Activated CD4-positive, alpha-beta T cell treated with anti-CD3 and anti-CD28 coated beads, Interleukin-2, amount 10 ng/mL, durations not matched to agents 24 days and 14 days (primary cell): ENCODE data around the gene PLCH1. TPM values are rescaled to one million over a fixed set of nuclear protein-coding genes. Genes with fewer than 3 reads are reported as not detected.

Experiments
- DNase-seq: peaks from one replicate; pipeline ENCODE4 v3.0.0; 2022
- H3K27ac Mint-ChIP-seq: one replicate; pipeline ENCODE4 v1.8.0; 2022; ENCODE audit warnings: mild to moderate bottlenecking, mixed read lengths
- H3K27me3 Mint-ChIP-seq: one replicate; pipeline ENCODE4 v1.8.0; 2022; ENCODE audit warnings: mixed read lengths
- H3K36me3 Mint-ChIP-seq: one replicate; pipeline ENCODE4 v1.8.0; 2022; ENCODE audit warnings: low read depth, mild to moderate bottlenecking, mixed read lengths
- H3K4me1 Mint-ChIP-seq: one replicate; pipeline ENCODE4 v1.8.0; 2021; ENCODE audit warnings: mixed read lengths
- H3K4me3 Mint-ChIP-seq: one replicate; pipeline ENCODE4 v1.8.0; 2022; ENCODE audit warnings: mild to moderate bottlenecking, moderate library complexity, mixed read lengths
- H3K9me3 Mint-ChIP-seq: one replicate; pipeline ENCODE4 v1.8.0; 2021; ENCODE audit warnings: mixed read lengths
- intact Hi-C: fragments of 100-400 bp; cut with micrococcal nuclease; formaldehyde crosslinking; loops from one replicate; pipeline ENCODE4 v1.15.1; 2023
- total RNA-seq: library from RNA; stranded (reverse); gene quantifications from 2 replicates; pipeline ENCODE4 v1.2.3, GENCODE V29; 2022

PLCH1 gene
- total RNA-seq, 1 donor from 2014 or later = not detected

- no peaks in the 10 kb centered on the region for H3K36me3 Mint-ChIP-seq
- DNase-seq = peak; percentile 23
- intact Hi-C loops = no loop called here
- H3K27ac Mint-ChIP-seq = no peak overlapping the region
- no peaks in the 10 kb centered on the region for H3K27me3 Mint-ChIP-seq
- no peak overlapping the region for H3K4me3 Mint-ChIP-seq
- no peaks in the 10 kb centered on the region for H3K9me3 Mint-ChIP-seq
- peaks cover 9% of the 10 kb centered on the region for H3K4me1 Mint-ChIP-seq
These were observed 409.0 kb downstream of the PLCH1 start for GRCh38 chr3:155335724-155336354.

GRCh38 chr3:155334914-155335723 is 409.8 kb downstream of the PLCH1 start:
- Mint-ChIP-seq H3K4me3 (no peak overlapping the region), H3K27me3 (no peaks in the 10 kb centered on the region), H3K27ac (no peak overlapping the region), H3K4me1 (peaks cover 9% of the 10 kb centered on the region), H3K9me3 (no peaks in the 10 kb centered on the region), H3K36me3 (no peaks in the 10 kb centered on the region)
- intact Hi-C loops = no loop called here
- DNase-seq = peak; percentile 67

- DNase-seq = no peak
- H3K9me3 Mint-ChIP-seq = no peaks in the 10 kb centered on the region
- H3K27ac Mint-ChIP-seq = no peak overlapping the region
- no peaks in the 10 kb centered on the region for H3K36me3 Mint-ChIP-seq
- no peak overlapping the region for H3K4me3 Mint-ChIP-seq
- H3K27me3 Mint-ChIP-seq = peaks cover under 1% of the 10 kb centered on the region
- intact Hi-C loops = no loop called here
- H3K4me1 Mint-ChIP-seq = peaks cover 9% of the 10 kb centered on the region
These were observed 410.5 kb downstream of the PLCH1 start for GRCh38 chr3:155334215-155334913.

- H3K4me1 Mint-ChIP-seq = peaks cover 9% of the 10 kb centered on the region
- H3K27me3 Mint-ChIP-seq = peaks cover 4% of the 10 kb centered on the region
- intact Hi-C loops = no loop called here
- H3K9me3 Mint-ChIP-seq = no peaks in the 10 kb centered on the region
- H3K4me3 Mint-ChIP-seq = no peak overlapping the region
- H3K27ac Mint-ChIP-seq = no peak overlapping the region
- no peaks in the 10 kb centered on the region for H3K36me3 Mint-ChIP-seq
- DNase-seq = peak; percentile 11
These were observed 412.2 kb downstream of the PLCH1 start for GRCh38 chr3:155332716-155333115.

- Mint-ChIP-seq H3K36me3 (no peaks in the 10 kb centered on the region), H3K4me1 (peaks cover 9% of the 10 kb centered on the region), H3K27ac (no peak overlapping the region), H3K4me3 (no peak overlapping the region), H3K9me3 (no peaks in the 10 kb centered on the region), H3K27me3 (peaks cover 4% of the 10 kb centered on the region)
- no peak for DNase-seq
- intact Hi-C loops = no loop called here
These were observed 413.8 kb downstream of the PLCH1 start for GRCh38 chr3:155331078-155331477.

GRCh38 chr3:155330370-155330769 is 414.5 kb downstream of the PLCH1 start:
- Mint-ChIP-seq H3K4me3 (no peak overlapping the region), H3K27me3 (peaks cover 4% of the 10 kb centered on the region), H3K27ac (no peak overlapping the region), H3K36me3 (no peaks in the 10 kb centered on the region), H3K4me1 (peaks cover 8% of the 10 kb centered on the region), H3K9me3 (no peaks in the 10 kb centered on the region)
- intact Hi-C loops = no loop called here
- DNase-seq = peak; percentile 12

- H3K36me3 Mint-ChIP-seq = no peaks in the 10 kb centered on the region
- no peak overlapping the region for H3K4me3 Mint-ChIP-seq
- no peak for DNase-seq
- no peaks in the 10 kb centered on the region for H3K9me3 Mint-ChIP-seq
- H3K4me1 Mint-ChIP-seq = peaks cover 1% of the 10 kb centered on the region
- H3K27ac Mint-ChIP-seq = no peak overlapping the region
- intact Hi-C loops = no loop called here
- peaks cover 4% of the 10 kb centered on the region for H3K27me3 Mint-ChIP-seq
These were observed 415.3 kb downstream of the PLCH1 start for GRCh38 chr3:155329513-155330048.

GRCh38 chr3:155327871-155328270 is 417.0 kb downstream of the PLCH1 start:
- Mint-ChIP-seq H3K9me3 (no peaks in the 10 kb centered on the region), H3K27ac (no peak overlapping the region), H3K27me3 (peaks cover 4% of the 10 kb centered on the region), H3K36me3 (no peaks in the 10 kb centered on the region), H3K4me1 (no peaks in the 10 kb centered on the region), H3K4me3 (no peak overlapping the region)
- intact Hi-C loops = no loop called here
- DNase-seq = peak; percentile 8

- Mint-ChIP-seq H3K27ac (no peak overlapping the region), H3K9me3 (no peaks in the 10 kb centered on the region), H3K27me3 (peaks cover 4% of the 10 kb centered on the region), H3K4me3 (no peak overlapping the region), H3K4me1 (no peaks in the 10 kb centered on the region), H3K36me3 (no peaks in the 10 kb centered on the region)
- no peak for DNase-seq
- intact Hi-C loops = no loop called here
These were observed 417.4 kb downstream of the PLCH1 start for GRCh38 chr3:155327430-155327829.

GRCh38 chr3:155326901-155327300 is 418.0 kb downstream of the PLCH1 start:
- H3K4me1 Mint-ChIP-seq = no peaks in the 10 kb centered on the region
- H3K9me3 Mint-ChIP-seq = no peaks in the 10 kb centered on the region
- peak; percentile 16 for DNase-seq
- no peak overlapping the region for H3K27ac Mint-ChIP-seq
- no peak overlapping the region for H3K4me3 Mint-ChIP-seq
- intact Hi-C loops = no loop called here
- no peaks in the 10 kb centered on the region for H3K36me3 Mint-ChIP-seq
- H3K27me3 Mint-ChIP-seq = peaks cover 4% of the 10 kb centered on the region

- peaks cover 4% of the 10 kb centered on the region for H3K27me3 Mint-ChIP-seq
- H3K36me3 Mint-ChIP-seq = no peaks in the 10 kb centered on the region
- H3K4me3 Mint-ChIP-seq = no peak overlapping the region
- H3K27ac Mint-ChIP-seq = no peak overlapping the region
- no peaks in the 10 kb centered on the region for H3K4me1 Mint-ChIP-seq
- no peaks in the 10 kb centered on the region for H3K9me3 Mint-ChIP-seq
- intact Hi-C loops = no loop called here
- DNase-seq = peak; percentile 34
These were observed 418.6 kb downstream of the PLCH1 start for GRCh38 chr3:155326244-155326643.
